GM19351 (cell line): ENCODE measurements around the gene MAGI2.
A peak's percentile ranks its signal among the peaks of the same experiment; 100 is the strongest.

Experiments used
- ATAC-seq: cut with Tn5 transposase; IDR thresholded peaks from one replicate; pipeline ENCODE4 v1.9.1; 2021; ENCODE audit warnings: mild to moderate bottlenecking, moderate library complexity; ENCODE audit not compliant: unreplicated experiment

The MAGI2 gene

DNA sequence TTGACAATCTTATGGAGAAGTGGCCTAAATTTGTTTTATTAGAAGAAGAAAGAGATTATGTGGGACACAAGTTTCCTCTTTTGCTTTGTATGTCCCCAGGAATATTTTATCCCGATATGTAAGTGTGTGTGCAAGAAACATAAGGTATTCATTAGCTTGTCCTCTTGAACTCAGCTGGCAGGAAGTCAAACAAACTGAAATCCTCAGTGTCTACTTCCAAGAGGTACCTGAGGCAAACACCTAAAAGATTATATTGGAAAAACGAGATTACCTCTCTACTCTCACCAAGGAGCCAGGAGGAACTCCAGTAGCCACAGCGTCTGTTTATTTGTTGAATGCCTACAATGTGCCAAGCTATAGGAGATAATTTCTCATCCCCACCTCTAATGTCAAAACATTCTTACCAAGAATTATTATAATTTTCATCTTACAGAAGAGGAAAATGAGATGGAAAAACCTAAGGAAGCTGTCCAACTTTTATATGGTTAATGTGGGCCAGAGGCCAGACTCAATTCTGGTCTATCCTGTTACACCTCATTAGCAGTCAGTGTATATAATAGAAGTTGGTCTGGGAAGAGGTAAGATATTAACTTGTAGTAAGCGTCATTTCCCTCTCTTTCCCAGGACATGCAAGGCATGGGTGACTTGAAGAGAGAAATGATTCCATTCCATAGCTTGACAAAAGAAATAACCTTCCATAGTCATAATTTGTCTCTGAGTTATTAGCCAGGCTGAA is 692.7 kb downstream of the MAGI2 start:
- no peak for ATAC-seq

DNA sequence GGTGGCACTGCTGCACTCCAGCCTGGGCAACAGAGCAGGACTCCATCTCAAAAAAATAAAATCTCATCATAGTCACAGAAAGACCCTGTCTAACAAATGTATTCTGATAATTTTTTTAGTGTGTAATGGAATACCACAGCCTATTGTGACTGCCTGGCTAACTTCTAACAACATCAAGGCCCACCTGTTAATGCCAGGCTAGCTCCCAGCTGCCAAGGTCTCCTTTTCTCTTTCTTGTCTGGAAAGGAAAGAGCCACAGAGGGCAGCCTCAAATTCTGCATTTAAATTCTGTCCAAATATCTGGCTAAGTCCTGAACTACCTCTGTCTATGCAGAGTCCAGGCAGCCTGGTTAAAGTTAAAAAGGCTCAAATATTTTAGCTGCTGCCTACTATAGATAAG is 700.9 kb downstream of the MAGI2 start:
- no peak for ATAC-seq

DNA sequence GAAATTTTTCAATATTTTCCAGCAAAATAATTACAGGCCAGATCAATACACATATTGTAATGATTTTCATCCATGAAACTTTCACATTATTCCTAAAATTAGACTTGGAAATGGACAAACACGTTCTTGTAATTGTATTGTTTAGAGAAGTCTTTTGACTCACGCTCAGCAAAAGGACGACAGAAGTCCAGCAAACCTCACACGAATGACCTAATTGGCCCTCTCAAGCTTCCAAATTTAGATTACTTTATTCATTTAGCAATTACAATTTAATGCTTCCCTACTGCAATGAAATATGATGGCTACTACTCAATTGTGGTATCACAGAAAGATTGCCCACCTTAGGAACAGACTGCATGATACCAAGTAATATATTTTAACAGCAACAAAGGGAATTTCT is 702.2 kb downstream of the MAGI2 start:
- no peak for ATAC-seq

DNA sequence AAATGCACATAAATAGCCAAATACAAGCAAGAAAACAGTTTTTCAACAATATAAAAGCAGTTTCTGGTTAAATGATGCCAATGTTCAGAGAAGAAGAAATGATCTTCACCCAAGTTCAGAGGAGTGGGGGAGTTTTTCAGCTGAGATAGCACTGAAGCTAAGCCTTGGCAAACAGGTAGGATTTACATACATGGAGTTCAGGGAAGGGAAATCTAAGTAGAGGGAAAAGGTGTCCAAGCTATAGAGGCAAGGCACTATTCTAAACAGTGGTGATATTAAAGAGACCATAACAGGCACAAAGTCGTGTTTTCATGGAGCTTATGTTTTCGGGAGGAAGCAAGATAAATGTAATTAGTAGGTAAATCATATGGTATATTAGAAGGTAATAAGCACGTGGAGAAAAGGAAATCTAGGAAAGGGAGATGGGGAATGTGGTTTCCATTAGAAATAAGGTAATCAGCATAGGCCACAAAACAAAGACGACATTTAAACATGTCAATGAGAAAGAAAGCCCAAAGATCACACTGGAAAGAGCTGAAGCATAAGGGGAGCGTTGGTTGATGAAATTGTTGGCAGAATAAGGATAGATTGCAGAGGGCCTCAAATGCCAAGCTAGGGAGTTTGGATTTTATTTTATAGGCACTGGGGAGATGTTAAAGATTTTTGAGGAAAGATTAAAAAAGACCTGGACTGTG is 704.3 kb downstream of the MAGI2 start:
- no peak for ATAC-seq

DNA sequence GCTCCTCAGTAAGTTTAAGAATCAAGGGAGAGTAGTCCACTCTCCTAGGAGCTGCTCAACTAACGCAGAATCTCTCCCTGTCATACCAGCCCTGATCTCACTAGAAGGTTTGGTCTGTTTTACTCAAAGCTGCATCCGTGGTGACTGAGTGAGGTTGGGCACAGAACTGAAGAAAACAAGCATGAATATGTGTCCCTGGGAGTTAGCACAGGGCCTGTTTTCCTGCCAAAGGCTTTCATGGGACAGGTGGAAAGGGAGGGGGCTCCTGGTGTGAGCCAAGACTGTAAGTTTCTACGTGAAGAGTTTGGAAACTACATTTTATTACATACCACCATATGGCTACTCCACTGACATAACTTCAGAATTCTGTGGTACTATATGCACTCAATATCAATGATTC is 705.9 kb downstream of the MAGI2 start:
- ATAC-seq: no peak

DNA sequence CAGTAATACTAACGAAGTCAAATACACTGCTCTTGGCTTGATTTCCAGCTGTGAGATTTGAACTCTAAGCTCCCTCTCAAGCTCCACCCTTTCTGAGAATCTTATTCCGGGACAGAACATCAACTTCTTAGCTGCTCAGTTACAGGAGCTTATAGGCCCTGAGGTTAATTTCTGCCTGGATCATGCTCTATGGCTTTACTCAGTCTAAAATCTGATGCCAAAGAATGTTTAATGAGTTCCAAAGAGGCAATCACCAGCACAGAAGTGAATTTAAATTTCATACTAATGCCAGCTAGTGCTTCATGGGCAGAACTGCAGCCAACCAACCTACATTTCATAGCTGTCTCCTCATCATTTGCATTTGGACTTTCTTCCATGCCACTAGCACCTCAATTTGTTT is 707.2 kb downstream of the MAGI2 start:
- ATAC-seq: no peak

DNA sequence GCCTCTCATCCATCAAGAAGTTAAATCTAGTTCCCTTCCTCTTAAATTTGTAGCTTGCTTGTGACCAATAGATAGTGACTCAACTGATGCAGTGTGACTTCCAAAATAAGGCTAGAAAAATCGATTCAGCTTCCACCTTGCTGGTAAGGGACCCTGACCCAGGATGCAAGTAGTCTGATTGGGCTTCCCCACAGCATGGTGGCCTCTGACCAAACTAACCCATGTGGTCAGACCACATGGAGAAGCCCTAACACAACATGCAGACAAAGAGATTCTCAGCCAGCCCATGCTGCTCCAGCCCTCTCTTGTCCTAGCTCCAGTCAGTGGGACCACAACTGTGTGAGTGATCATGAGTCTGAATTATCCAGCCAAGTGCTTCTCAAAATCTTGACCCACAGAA is 710.8 kb downstream of the MAGI2 start:
- no peak for ATAC-seq

DNA sequence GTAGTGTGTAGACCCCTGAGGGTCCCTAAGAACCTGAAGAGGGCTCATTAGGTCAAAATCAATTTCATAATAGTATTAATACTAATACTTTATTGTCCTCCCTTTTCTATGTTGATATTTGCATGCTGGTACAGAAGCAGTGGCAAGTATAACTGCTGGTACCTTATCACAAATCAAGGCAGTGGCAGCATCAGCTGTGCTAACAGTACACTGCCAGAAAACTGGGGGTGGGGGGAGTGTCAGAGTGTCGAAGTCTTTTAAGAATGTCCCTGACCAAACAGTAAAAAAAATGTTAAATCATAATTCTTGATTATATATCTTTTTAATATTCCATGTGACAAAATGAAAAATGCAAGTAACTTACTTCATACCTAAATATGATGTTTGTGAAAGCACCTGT is 716.9 kb downstream of the MAGI2 start:
- ATAC-seq: no peak

DNA sequence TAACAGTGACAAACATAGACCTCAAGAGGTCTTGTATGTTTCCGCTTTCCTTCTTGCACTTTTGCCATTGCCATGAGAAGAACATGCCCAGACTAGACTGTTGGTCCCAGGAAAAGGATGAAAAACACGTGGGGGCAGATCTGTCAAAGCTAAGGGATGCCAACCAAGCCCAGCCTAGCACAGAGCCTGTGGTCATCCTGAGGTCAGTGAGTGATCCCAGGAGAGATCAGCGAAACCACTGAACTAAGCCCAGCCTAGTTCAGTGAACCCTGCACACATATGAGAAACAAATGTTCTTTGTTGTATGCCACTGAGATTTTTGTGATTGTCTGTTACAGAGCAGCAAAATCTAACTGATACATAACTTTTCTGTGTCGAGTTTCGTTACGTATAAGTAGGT is 718.8 kb downstream of the MAGI2 start:
- ATAC-seq: no peak

DNA sequence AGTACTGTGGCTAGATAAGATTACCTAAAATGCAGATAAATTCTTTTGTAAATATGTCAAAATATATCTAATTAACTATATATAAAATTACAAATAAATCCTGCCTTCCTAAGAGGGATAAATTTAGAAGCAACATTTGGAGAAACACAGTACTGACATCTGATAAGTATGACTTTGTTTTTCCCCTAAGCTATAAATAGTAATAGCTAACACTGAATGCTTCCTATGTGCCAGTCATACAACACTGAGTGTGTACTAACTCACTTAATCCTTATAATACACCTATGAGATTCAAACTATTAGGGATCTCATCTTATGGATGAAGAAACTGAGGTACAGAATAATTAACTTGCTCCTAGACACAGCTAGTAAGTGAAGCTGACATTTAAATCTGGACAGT is 733.4 kb downstream of the MAGI2 start:
- no peak for ATAC-seq

DNA sequence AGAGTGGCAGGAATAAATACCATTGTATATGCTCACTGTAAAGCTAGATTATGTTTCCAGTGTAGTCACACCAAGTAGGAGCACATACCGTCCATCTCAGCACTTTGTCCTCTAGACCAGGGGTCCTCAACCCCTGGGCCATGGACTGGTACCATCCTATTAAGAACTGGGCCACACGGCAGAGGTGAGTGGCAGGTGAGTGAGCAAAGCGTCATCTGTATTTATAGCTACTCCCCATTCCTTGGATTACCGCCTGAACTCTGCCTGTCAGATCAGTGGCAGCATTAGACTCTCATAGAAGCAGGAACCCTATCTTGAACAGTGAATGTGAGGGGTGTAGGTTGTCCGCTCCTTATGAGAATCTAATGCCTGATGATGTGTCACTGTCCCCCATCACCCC is 735.3 kb downstream of the MAGI2 start:
- ATAC-seq: no peak

DNA sequence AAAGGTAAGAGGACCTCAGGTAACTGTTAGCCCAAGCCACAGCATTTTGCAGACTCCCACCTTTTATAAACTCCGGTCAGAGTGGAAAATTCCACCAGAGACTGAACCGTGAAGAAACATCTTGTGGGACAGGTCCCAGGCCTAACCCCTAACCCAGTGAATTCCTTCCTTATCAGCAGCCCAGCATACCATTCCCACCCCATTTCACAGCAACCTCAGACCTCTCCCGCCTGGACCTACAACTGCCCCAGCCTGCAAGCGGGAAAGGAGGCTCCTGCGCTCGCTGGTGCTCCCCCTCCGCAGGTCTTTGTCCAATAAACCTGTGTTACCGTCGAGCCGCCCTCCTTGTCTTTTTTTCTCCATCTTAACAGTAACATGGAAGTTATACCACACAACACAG is 736.6 kb downstream of the MAGI2 start:
- no peak for ATAC-seq

DNA sequence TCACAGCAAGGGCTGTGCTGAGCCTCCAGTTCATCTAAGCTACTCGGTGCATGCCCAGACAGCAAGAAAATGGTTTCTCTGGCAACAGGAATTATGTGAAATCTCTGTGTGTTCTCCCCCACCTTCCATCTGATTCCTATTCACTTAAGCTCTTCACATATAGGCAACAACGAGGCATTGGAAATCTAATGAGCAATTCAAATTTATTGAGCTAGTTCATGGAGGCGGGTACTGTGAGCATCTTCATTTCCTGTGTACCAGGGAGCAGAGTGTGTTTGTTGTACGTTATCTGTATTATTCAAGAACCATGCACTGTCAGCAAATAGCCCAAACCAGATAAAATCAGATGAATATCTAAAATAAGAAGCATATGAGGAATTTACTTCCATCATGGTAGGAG is 739.1 kb downstream of the MAGI2 start:
- ATAC-seq: no peak

DNA sequence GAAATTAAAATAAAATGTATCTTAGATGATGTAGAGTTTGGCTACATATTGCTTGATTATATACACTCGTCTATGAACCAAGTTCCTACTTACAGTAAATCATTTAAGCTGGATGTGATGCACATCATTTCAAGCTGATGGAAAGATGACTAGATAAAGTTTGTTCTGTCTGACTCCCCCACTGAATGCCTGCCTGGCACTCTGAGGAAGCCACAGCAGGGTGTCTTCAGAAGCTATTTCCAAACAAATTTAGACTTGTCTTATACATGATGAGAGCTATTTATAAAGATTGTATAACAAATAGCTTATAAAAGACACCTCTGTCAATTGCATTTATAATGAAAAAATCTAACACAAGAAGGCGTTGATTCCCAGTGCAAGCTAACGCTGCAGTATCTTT is 741.4 kb downstream of the MAGI2 start:
- no peak for ATAC-seq

DNA sequence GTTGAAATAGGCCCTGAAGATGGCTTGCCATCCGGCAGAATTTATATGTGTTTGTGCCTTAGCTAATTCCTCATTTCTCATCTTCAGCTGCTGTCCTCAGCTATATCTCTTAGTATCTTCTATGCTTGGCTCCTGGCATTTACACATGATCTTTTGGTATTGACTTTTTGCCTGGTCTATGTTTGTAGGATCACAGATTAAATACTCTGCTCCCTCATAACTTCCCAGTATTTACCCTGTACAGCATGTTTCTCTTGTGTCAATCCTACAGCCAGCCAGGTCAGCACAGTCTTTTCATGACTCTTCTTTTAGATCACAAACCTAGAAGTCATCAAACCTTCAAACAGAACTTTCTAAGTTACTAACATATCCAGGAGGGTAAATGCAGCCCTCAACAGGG is 743.8 kb downstream of the MAGI2 start:
- no peak for ATAC-seq

DNA sequence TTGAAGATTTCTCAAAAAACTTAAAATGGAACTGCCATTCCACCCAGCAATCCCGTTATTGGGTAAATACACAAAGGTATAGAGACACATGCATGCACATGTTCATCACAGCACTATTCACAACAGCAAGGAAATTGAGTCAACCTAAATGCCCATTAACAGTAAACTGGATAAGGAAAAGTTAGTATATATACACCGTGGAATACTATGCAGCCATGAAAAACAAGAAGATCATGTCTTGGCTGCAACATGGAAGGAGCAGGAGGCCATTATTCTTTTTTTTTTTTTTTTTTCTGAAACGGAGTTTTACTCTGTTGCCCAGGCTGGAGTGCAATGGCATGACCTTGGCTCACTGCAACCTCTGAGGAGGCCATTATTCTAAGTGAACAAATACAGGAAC is 749.0 kb downstream of the MAGI2 start:
- no peak for ATAC-seq

DNA sequence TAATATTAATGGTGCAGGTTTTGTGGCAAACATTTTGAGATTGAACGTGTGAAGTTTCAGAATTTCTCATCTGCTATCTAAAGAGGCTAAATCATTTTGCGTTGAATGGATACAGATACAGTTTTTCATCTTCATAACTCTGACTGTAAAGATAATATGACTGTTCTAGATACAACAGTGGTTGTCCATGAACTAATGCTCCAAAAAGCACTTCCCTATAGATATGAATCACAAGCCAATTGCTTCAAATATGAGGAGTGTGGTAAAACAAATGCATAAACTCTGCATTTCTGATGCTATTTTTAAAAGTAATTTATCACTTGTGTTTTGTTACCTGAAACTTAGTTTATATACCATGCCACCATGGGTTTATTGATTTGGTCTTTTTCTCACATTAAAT is 750.1 kb downstream of the MAGI2 start:
- no peak for ATAC-seq

DNA sequence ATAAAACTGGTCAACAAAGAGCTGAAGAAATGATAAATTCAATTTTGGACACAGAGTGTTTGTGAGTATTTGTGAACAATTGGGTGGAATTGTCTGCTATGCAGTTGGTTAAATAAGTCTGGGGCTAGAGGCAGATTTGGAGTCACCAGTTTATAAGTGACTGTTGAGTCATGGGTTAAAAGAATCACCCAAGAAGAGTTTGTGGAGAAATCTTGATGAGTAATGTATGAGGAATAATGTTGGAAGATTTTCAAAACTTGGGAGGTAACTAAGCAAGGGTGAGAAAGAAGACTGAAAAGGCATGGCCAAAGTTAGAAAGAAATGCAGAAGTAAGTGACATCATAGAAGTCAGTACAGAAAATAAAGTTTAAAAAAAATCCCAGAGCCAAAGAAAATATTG is 750.7 kb downstream of the MAGI2 start:
- no peak for ATAC-seq

DNA sequence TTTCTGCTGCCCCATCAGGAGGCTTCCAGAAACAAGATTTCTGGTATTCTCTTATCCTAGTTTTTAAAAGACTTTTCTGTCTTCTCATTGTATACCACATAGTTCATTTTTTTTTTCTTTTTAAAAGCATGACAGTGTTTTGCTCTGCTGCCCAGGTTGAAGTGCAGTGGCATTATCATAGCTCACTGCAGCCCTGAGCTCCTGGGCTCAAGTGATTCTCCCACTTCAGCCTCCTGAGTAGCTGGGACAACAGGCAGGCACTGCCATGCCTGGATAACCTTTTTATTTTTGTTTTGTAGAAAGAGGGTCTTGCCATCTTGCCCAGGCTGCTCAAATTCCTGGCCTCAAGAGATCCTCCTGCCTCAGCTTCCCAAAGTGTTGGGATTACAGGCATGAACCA is 757.6 kb downstream of the MAGI2 start:
- ATAC-seq: no peak

DNA sequence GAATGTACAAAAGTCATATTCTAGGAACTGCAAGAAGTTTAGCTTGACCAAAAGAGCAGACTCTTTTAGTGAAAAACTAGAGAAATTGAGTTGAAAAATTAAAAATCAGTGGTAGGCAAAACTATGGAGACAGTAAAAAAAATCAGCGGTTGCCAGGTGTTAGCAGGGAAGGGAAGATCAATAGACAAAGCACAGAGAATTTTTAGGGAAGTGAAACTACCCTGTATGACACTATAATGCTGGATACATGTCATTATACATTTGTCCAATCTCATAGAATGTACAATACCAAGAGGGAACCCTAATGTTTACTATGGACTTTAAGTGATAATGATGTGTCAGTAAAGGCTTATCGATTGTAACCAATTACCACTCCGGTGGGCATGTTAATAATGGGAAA is 761.9 kb downstream of the MAGI2 start:
- ATAC-seq: peak; percentile 51

DNA sequence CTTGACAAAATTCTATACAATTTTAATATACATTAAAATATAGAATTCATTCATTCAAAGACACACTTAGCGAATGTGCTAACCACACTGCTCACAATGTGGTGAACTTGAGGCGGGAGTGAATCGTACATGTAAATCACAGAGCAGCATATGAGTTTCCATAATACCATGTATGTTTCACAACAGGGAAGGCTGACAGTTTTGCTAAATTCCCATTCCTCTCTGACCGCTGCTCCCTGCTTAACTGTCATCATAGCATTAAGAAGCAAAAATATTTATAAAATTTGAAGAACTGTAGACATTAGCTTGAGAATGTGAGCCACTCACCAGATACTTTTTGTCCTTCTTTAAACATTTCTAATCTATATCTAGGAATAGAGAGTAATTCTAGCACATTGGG is 763.3 kb downstream of the MAGI2 start:
- no peak for ATAC-seq

DNA sequence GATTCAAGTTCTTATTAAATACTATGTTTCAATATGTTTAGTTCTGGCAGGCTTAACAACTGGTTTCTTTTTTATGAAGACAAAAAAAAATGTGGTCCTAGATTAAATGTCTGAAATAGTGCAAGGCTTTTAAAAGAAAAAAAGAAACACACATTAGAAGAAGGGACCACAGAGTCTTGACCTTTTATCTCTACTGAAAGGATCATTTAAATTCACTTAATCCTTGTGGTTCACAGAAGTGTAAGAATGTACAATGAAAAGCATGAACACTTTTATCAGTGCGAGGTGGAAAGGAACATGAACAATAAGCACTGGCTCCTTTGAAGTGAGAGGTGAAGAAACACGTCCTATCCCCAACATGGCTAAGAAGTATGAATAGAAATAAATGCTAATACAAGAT is 765.1 kb downstream of the MAGI2 start:
- no peak for ATAC-seq

DNA sequence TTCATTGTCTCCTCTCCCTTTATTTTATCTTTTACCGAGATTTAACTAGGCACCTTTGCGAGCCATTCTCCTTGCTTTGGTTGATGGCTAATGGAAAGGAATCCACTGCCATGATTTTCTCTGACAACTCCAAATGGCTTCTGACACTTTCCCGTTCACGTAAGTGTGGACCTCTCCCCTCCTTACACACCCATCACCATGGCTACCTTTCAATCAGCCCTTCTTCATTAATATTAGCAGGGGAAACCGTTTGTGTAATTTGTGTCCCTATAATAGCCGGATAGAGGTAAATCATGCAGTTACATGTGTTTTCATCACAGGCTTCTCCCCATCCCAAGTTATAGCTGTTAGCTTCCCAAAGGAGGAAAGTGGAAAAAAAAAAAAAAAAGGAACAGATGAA is 767.3 kb downstream of the MAGI2 start:
- ATAC-seq: no peak
